AG10803 (cell line): Measurements from ENCODE around the gene KLK13.

Experiments
- DNase-seq: peaks from one replicate; pipeline ENCODE4 v3.0.0; 2010; ENCODE audit warnings: low read depth
- H3K4me3 ChIP-seq: 2 replicates; pipeline ENCODE4 v1.5.1; 2011; ENCODE audit warnings: mild to moderate bottlenecking, low read length, control low read depth
- TF ChIP-seq, protein P1 (sequence below): conservative IDR thresholded peaks from 2 replicates; pipeline ENCODE4 v1.5.1; 2011; ENCODE audit warnings: mild to moderate bottlenecking, low read length, control low read depth, inconsistent platforms

Gene KLK13

DNA sequence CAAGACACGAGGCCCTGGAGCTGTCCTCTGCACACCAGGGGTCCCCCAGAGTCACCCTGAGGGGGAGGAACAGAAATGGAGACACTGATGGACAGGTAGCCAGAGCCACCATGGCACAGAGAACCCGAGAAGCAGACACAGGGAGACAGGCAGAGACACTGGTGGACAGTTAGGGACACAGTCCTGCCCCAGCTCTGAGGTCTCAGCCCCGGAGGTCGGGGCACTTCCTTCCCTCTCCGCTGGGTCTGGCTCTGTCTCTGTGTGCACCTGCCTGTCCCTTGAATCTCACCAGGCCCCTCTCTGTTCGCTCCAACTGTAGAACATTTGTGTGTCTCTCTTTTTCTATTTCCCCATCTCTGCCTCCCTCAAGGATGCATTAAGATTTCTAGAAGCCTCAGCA, 13.2 kb upstream of the KLK13 start:
- TF ChIP-seq, protein P1, sequence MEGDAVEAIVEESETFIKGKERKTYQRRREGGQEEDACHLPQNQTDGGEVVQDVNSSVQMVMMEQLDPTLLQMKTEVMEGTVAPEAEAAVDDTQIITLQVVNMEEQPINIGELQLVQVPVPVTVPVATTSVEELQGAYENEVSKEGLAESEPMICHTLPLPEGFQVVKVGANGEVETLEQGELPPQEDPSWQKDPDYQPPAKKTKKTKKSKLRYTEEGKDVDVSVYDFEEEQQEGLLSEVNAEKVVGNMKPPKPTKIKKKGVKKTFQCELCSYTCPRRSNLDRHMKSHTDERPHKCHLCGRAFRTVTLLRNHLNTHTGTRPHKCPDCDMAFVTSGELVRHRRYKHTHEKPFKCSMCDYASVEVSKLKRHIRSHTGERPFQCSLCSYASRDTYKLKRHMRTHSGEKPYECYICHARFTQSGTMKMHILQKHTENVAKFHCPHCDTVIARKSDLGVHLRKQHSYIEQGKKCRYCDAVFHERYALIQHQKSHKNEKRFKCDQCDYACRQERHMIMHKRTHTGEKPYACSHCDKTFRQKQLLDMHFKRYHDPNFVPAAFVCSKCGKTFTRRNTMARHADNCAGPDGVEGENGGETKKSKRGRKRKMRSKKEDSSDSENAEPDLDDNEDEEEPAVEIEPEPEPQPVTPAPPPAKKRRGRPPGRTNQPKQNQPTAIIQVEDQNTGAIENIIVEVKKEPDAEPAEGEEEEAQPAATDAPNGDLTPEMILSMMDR, result no peak
- DNase-seq, result no peak
- no peak overlapping the region for H3K4me3 ChIP-seq

DNA sequence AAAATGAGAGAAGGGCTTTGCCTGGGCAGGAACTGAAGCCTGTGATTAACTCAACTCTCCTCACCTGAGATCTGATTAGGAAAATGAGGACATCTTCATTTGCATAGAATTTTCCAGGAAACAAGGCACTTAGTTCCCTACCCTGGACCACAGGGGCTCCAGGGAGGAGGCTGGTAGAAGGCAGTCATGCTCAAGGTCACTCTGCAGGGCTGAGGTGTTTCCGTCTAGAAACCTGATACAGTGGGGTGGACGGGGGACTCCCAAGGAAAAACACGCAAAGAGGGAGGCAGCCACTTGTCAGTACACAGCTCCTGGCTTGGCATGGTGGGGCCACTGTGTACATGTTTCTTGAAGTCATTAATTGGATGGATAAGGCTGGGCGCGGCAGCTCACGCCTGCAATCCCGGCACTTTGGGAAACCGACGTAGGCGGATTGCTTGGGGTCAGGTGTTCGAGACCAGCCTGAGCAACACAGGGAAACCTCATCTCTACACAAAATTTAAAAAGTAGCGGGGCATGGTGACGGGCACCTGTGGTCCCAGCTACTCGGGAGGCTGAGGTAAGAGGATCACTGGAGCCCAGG, 11.8 kb upstream of the KLK13 start:
- TF ChIP-seq, protein P1, result no peak
- no peak for DNase-seq
- no peak overlapping the region for H3K4me3 ChIP-seq

DNA sequence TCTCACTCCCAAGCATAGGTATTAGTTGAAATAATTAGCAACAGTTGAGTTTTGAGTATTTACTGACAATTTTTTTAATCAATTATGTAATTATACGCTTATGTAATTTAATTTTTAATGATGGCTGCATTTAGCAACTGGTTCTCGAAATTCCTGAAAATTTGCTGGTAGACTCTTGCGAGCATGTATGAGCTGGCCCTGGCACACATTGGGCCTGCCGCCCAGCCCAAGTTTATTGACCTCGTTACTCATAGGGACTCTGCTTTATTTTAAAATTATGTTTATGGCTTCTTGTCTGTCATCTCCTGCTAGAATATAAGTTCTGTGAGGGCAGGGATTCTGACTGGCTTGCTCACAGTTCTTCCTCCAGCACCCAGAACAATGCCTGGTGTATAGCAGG, 11.1 kb upstream of the KLK13 start:
- TF ChIP-seq, protein P1, result no peak
- no peak overlapping the region for H3K4me3 ChIP-seq
- no peak for DNase-seq

DNA sequence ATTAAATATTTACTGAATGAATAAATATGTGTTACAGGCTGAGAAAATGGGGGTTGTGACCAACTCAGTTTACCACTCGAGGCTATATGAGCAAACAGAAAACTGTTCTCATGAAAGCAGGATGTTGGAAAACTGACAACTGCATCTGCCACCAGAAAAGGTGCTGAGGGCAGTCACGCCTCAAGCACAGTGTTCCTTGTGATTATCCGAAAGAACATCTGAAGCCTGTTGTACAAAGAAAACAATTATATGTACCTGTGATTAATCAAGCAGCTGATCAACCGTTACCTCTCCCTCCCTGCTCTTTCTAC, 6.2 kb upstream of the KLK13 start:
- H3K4me3 ChIP-seq, result no peak overlapping the region
- TF ChIP-seq, protein P1, result no peak
- DNase-seq, result no peak

DNA sequence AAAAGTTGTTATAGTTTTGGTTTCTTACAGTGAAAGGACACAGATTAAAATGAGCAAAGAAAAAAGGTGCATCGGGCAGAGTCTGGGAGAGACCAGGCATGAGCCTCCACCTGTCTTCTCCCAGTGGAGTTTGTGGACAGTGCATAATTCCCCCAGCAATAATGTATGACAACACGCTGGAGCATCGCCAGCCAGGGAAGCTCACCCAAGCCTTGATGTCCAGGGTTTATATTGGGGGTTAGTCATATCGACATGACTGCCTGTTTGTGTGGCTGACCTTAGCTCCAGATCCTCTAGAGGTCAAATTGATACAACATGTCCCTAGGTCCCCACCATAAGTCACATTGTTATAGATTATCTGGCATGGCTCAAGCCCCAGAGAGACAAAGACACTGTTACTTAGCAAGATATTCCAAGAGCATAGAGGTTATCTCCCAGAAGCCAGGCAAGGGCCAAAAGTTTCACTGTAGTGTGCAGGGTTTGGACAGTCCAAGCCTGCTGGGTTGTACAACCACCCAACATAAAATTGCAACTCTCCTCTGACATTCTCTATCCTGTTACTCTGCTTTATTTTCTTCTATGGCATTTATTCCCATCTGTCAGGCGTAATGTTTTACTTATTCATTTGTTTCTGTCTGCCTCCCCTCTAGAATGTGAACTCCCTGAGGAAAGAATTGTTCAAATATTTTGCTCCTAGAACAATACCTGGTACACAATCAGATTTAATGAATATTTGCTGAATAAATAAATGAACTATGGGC, 5.6 kb upstream of the KLK13 start:
- DNase-seq, result no peak
- TF ChIP-seq, protein P1, result no peak
- H3K4me3 ChIP-seq, result no peak overlapping the region

DNA sequence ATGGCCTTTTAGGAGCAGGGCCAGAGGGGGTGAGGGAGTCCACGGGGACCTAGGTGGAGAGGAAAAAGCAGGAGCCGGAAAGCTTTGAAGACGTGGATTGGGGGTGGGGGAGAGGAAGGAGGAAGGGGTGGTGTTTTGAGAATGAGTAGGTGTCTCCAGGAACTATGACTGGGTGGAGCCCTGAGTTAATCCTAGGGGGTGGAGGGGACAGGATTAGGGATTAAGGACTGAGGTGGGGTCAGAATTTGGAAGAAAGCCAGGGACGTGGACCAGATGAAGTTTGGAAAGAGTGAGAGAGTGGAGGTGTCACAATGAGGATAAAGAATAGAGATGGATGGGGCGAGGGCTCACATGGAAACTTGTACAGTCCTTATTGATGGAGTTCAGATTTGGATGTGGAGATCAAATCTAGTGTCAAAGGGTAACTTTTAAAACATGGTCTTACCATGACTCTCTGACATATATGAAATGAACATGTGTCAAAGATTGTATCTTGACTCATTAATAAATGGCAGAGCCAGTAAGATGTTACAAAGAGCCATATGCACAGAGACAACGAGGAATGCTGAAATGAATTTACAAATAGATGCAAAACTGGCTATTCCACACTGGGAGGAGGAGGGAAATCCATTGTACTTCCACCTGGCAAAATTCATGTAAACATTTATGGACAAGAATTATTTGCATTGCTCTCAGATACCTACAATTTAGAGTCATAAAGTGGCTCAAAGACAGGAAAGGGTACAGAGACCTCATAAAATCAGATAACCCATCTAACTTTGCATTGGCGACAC, 1.7 kb upstream of the KLK13 start:
- TF ChIP-seq, protein P1, result no peak
- no peak overlapping the region for H3K4me3 ChIP-seq
- no peak for DNase-seq
